Trophoblast cell (in vitro differentiated cells and primary cell): ENCODE measurements around the gene CDKAL1.

Source experiments
- DNase-seq, 2 donors: peaks; one replicate each; pipeline ENCODE4 v3.0.0-alpha.2; 2016
- H2AFZ ChIP-seq: 2 replicates; pipeline ENCODE4 v1.6.1; 2013; ENCODE audit warnings: low read length, moderate library complexity, mild to moderate bottlenecking; ENCODE audit not compliant: insufficient read depth, poor library complexity
- H2AK5ac ChIP-seq: 2 replicates; pipeline ENCODE4 v1.6.1; 2013; ENCODE audit warnings: mild to moderate bottlenecking, low read length
- H2BK120ac ChIP-seq: 2 replicates; pipeline ENCODE4 v1.6.1; 2013; ENCODE audit warnings: low read length, mild to moderate bottlenecking, moderate library complexity; ENCODE audit not compliant: insufficient read depth, poor library complexity
- H2BK12ac ChIP-seq: 2 replicates; pipeline ENCODE4 v1.6.1; 2013; ENCODE audit warnings: mild to moderate bottlenecking, low read length, moderate library complexity
- H2BK5ac ChIP-seq: 2 replicates; pipeline ENCODE4 v1.6.1; 2013; ENCODE audit warnings: low read length, low read depth, moderate library complexity, mild to moderate bottlenecking; ENCODE audit not compliant: poor library complexity
- H3K14ac ChIP-seq: 2 replicates; pipeline ENCODE4 v1.6.1; 2013; ENCODE audit warnings: mild to moderate bottlenecking, low read length
- H3K18ac ChIP-seq: 2 replicates; pipeline ENCODE4 v1.6.1; 2013; ENCODE audit warnings: mild to moderate bottlenecking, low read length
- H3K23ac ChIP-seq: 2 replicates; pipeline ENCODE4 v1.6.1; 2013; ENCODE audit warnings: low read length
- H3K27ac ChIP-seq: 2 replicates; pipeline ENCODE4 v1.5.1; 2013; ENCODE audit warnings: low read depth, mild to moderate bottlenecking, inconsistent platforms, low read length, moderate library complexity
- H3K27me3 ChIP-seq: 2 replicates; pipeline ENCODE4 v1.6.1; 2013; ENCODE audit warnings: inconsistent platforms, mild to moderate bottlenecking, low read length, moderate library complexity; ENCODE audit not compliant: insufficient read depth
- H3K36me3 ChIP-seq, 2 experiments: 1 replicate in 1 of 2; 2 replicates in 1 of 2; pipeline ENCODE4 v1.6.1; 2013; ENCODE audit warnings: low read length in 2 of 2, mild to moderate bottlenecking in 2 of 2, moderate library complexity in 1 of 2; ENCODE audit not compliant: insufficient read depth in 2 of 2, control insufficient read depth in 1 of 2
- H3K4ac ChIP-seq: 2 replicates; pipeline ENCODE4 v1.6.1; 2013; ENCODE audit warnings: low read depth, mild to moderate bottlenecking, low read length, moderate library complexity
- H3K4me1 ChIP-seq, 2 experiments: 1 replicate in 1 of 2; 2 replicates in 1 of 2; pipeline ENCODE4 v1.6.1; 2013; ENCODE audit warnings: low read length in 2 of 2, mild to moderate bottlenecking in 2 of 2, moderate library complexity in 1 of 2; ENCODE audit not compliant: insufficient read depth in 2 of 2, control insufficient read depth in 1 of 2
- H3K4me2 ChIP-seq: 2 replicates; pipeline ENCODE4 v1.6.1; 2013; ENCODE audit warnings: inconsistent platforms, mild to moderate bottlenecking, low read length, moderate library complexity
- H3K4me3 ChIP-seq: 2 replicates; pipeline ENCODE4 v1.5.1; 2013; ENCODE audit warnings: mild to moderate bottlenecking, low read depth, low read length, inconsistent platforms
- H3K79me1 ChIP-seq: one replicate; pipeline ENCODE4 v1.6.1; 2013; ENCODE audit warnings: low read length
- H3K79me2 ChIP-seq: 2 replicates; pipeline ENCODE4 v1.6.1; 2013; ENCODE audit warnings: low read length, mild to moderate bottlenecking; ENCODE audit not compliant: control insufficient read depth, insufficient read depth, poor library complexity
- H3K9ac ChIP-seq: 2 replicates; pipeline ENCODE4 v1.6.1; 2013; ENCODE audit warnings: mild to moderate bottlenecking, low read length
- H3K9me3 ChIP-seq: 2 replicates; pipeline ENCODE4 v1.6.1; 2013; ENCODE audit warnings: low read depth, mild to moderate bottlenecking, control low read depth, inconsistent platforms, low read length; ENCODE audit not compliant: insufficient read depth
- H4K12ac ChIP-seq: 2 replicates; pipeline ENCODE4 v1.6.1; 2013; ENCODE audit warnings: low read depth, mild to moderate bottlenecking, low read length, moderate library complexity
- H4K8ac ChIP-seq: 2 replicates; pipeline ENCODE4 v1.6.1; 2013; ENCODE audit warnings: low read depth, mild to moderate bottlenecking, low read length, moderate library complexity
- H4K91ac ChIP-seq: one replicate; pipeline ENCODE4 v1.6.1; 2013; ENCODE audit warnings: low read depth, mild to moderate bottlenecking, low read length, moderate library complexity
- WGBS: extraction: QIAGEN DNeasy Blood & Tissue Kit; methylation state at CpG from one replicate; pipeline ENCODE4 v1.1.7; 2013; ENCODE audit warnings: missing lambda C conversion rate; ENCODE audit not compliant: insufficient read length, insufficient coverage; ENCODE audit errors: extremely low coverage; 5-methylcytosine and 5-hydroxymethylcytosine counted together

Gene CDKAL1

GRCh38 chr6:20819774-20820400 lies 285.6 kb downstream of the CDKAL1 start:
- H2AK5ac ChIP-seq, result no peak overlapping the region
- H3K4me3 ChIP-seq, result no peak overlapping the region
- H3K27me3 ChIP-seq, result no peaks in the 10 kb centered on the region
- no peak for DNase-seq
- no CpG with 5 or more reads among the region's 7 CpGs for WGBS
- H3K4ac ChIP-seq, result no peak overlapping the region
- no peak overlapping the region for H4K91ac ChIP-seq
- no peak overlapping the region for H2BK5ac ChIP-seq
- H3K4me1 ChIP-seq, result no peaks in the 10 kb centered on the region
- no peak overlapping the region for H3K27ac ChIP-seq
- H2BK12ac ChIP-seq, result peak overlapping the region; percentile 15
- H3K18ac ChIP-seq, result no peak overlapping the region
- H3K23ac ChIP-seq, result no peak overlapping the region
- no peak overlapping the region for H3K14ac ChIP-seq
- H3K4me2 ChIP-seq, result no peak overlapping the region
- H2BK120ac ChIP-seq, result no peak overlapping the region
- no peak overlapping the region for H4K8ac ChIP-seq
- no peaks in the 10 kb centered on the region for H3K36me3 ChIP-seq
- no peak overlapping the region for H2AFZ ChIP-seq
- H3K79me2 ChIP-seq, result no peaks in the 10 kb centered on the region
- H3K9me3 ChIP-seq, result no peaks in the 10 kb centered on the region
- no peak overlapping the region for H4K12ac ChIP-seq
- no peaks in the 10 kb centered on the region for H3K79me1 ChIP-seq
- no peak overlapping the region for H3K9ac ChIP-seq

- Histone ChIP-seq H3K9ac (no peak overlapping the region), H4K91ac (no peak overlapping the region), H2BK5ac (no peak overlapping the region), H3K9me3 (no peaks in the 10 kb centered on the region), H3K4me3 (no peak overlapping the region), H3K4ac (no peak overlapping the region), H2BK120ac (no peak overlapping the region), H3K79me2 (no peaks in the 10 kb centered on the region), H3K23ac (no peak overlapping the region), H3K14ac (no peak overlapping the region), H3K4me2 (no peak overlapping the region), H2AK5ac (no peak overlapping the region), H2BK12ac (no peak overlapping the region), H3K18ac (no peak overlapping the region), H4K12ac (no peak overlapping the region), H3K27me3 (no peaks in the 10 kb centered on the region), H3K79me1 (no peaks in the 10 kb centered on the region), H3K27ac (no peak overlapping the region), H4K8ac (no peak overlapping the region), H3K36me3 (no peaks in the 10 kb centered on the region), H2AFZ (no peak overlapping the region), H3K4me1 (no peaks in the 10 kb centered on the region)
- no CpG with 5 or more reads among the region's 6 CpGs for WGBS
- no peak for DNase-seq
Observed at GRCh38 chr6:20826378-20826777, 292.1 kb downstream of the CDKAL1 start.

- Histone ChIP-seq H2AK5ac (no peak overlapping the region), H3K4ac (no peak overlapping the region), H3K27me3 (no peaks in the 10 kb centered on the region), H2BK5ac (no peak overlapping the region), H3K18ac (no peak overlapping the region), H3K4me2 (no peak overlapping the region), H3K9ac (no peak overlapping the region), H3K4me3 (no peak overlapping the region), H2AFZ (no peak overlapping the region), H3K36me3 (no peaks in the 10 kb centered on the region), H3K27ac (no peak overlapping the region), H3K79me1 (no peaks in the 10 kb centered on the region), H3K9me3 (no peaks in the 10 kb centered on the region), H3K4me1 (no peaks in the 10 kb centered on the region), H3K14ac (no peak overlapping the region), H4K12ac (no peak overlapping the region), H4K91ac (no peak overlapping the region), H3K79me2 (no peaks in the 10 kb centered on the region), H2BK120ac (no peak overlapping the region), H4K8ac (no peak overlapping the region), H2BK12ac (no peak overlapping the region), H3K23ac (no peak overlapping the region)
- no peak for DNase-seq
- no CpG with 5 or more reads among the region's 1 CpG for WGBS
Observed at GRCh38 chr6:20827798-20828197, 293.5 kb downstream of the CDKAL1 start.

- Histone ChIP-seq H3K14ac (no peak overlapping the region), H3K9ac (no peak overlapping the region), H3K79me2 (no peaks in the 10 kb centered on the region), H3K4me3 (no peak overlapping the region), H3K4me1 (peaks cover 2 to 4% of the 10 kb centered on the region in 2 experiments), H3K18ac (no peak overlapping the region), H3K27ac (no peak overlapping the region), H4K12ac (no peak overlapping the region), H2AK5ac (no peak overlapping the region), H3K4ac (no peak overlapping the region), H3K27me3 (no peaks in the 10 kb centered on the region), H2BK12ac (peak overlapping the region; percentile 58), H4K8ac (no peak overlapping the region), H3K36me3 (no peaks in the 10 kb centered on the region), H3K4me2 (no peak overlapping the region), H3K79me1 (peaks cover 8% of the 10 kb centered on the region), H2BK120ac (peak overlapping the region; percentile 33), H4K91ac (no peak overlapping the region), H2BK5ac (peak overlapping the region; percentile 49), H3K9me3 (no peaks in the 10 kb centered on the region), H3K23ac (no peak overlapping the region), H2AFZ (no peak overlapping the region)
- DNase-seq, result no peak
- WGBS, result no CpG with 5 or more reads among the region's 1 CpG
Observed at GRCh38 chr6:20830576-20830975, 296.3 kb downstream of the CDKAL1 start.
